BE2C (cell line): ENCODE data around the gene RARA.
"Not testable (repeated sequence)": the region's sequence is repeated elsewhere in the genome, so short reads cannot be mapped to it uniquely, and the experiment has no call there.

ENCODE experiments used
- DNase-seq: peaks from one replicate; pipeline ENCODE4 v3.0.0-alpha.2; 2020
- H3K27me3 ChIP-seq: fragments of 250-450 bp; sonication (Bioruptor Pico); 2 replicates; pipeline ENCODE4 v1.5.1; 2020; ENCODE audit warnings: mild to moderate bottlenecking
- H3K36me3 ChIP-seq: fragments of 250-450 bp; sonication (Bioruptor Pico); 2 replicates; pipeline ENCODE4 v1.5.1; 2020; ENCODE audit warnings: mild to moderate bottlenecking
- H3K4me1 ChIP-seq: fragments of 250-450 bp; sonication (Bioruptor Pico); 2 replicates; pipeline ENCODE4 v1.5.1; 2020
- H3K4me3 ChIP-seq: 2 replicates; pipeline ENCODE4 v1.5.1; 2011; ENCODE audit warnings: low read depth, low read length
- H3K9me3 ChIP-seq: fragments of 250-450 bp; sonication (Bioruptor Pico); 2 replicates; pipeline ENCODE4 v1.5.1; 2020
- CTCF ChIP-seq: IDR thresholded peaks from 2 replicates; pipeline ENCODE4 v1.5.1; 2012; ENCODE audit warnings: mild to moderate bottlenecking, low read depth, low read length

Gene RARA

DNA sequence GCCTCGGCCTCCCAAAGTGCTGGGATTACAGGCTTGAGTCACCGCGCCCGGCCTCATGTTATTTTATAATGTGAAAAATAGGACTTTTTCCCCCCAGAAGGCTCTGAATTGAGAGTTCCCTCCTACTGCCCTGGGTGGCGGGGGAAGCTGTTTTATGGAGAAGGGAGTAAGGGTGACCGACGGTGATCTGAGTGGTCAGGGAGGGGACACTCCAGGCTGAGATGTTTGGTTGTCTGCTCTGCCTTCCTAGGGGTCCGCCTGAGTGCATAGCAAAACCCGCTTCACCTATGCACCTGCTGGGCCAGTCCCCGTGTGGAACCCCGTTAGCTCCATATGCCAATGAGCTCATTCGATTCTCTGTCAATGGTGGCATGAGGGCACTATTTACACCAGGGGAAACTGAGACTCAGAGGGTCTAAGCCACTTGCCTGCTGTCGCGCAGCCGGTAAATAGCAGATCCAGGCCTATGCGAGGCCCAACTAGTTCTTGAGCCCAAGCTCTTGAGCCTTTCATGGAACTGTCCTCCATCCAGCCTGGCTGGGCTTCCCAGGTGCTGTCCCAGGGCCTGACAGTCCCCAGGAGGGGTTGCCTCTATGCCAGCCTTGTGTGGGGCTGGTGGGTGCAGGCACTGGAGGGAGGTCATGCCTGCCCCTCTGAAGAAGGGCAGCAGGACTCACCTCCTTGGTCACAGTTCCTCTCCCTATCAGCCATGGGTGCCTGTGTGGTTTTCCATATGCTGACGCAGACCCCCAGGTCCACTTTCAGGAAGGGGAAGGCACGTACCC lies 57.3 kb downstream of the RARA start:
- no peak for TF ChIP-seq CTCF
- DNase-seq: no peak
- Histone ChIP-seq H3K36me3 (no peaks in the 10 kb centered on the region), H3K9me3 (no peaks in the 10 kb centered on the region), H3K27me3 (no peaks in the 10 kb centered on the region), H3K4me1 (no peaks in the 10 kb centered on the region), H3K4me3 (no peak overlapping the region)

- no peaks in the 10 kb centered on the region for H3K27me3 ChIP-seq
- no peaks in the 10 kb centered on the region for H3K4me1 ChIP-seq
- no peaks in the 10 kb centered on the region for H3K9me3 ChIP-seq
- TF ChIP-seq CTCF: no peak
- no peaks in the 10 kb centered on the region for H3K36me3 ChIP-seq
- no peak for DNase-seq
- no peak overlapping the region for H3K4me3 ChIP-seq
Observed at GRCh38 chr17:40366861-40367518, 58.0 kb downstream of the RARA start.

GRCh38 chr17:40367728-40368127 lies 58.7 kb downstream of the RARA start:
- not testable (repeated sequence) for H3K4me3 ChIP-seq, H3K27me3 ChIP-seq, H3K9me3 ChIP-seq, DNase-seq, H3K4me1 ChIP-seq, H3K36me3 ChIP-seq

GRCh38 chr17:40369923-40370322 lies 60.9 kb downstream of the RARA start:
- Histone ChIP-seq H3K27me3 (no peaks in the 10 kb centered on the region), H3K4me1 (no peaks in the 10 kb centered on the region), H3K4me3 (no peak overlapping the region), H3K36me3 (no peaks in the 10 kb centered on the region), H3K9me3 (no peaks in the 10 kb centered on the region)
- no peak for DNase-seq
- no peak for TF ChIP-seq CTCF

GRCh38 chr17:40371261-40371929 lies 62.4 kb downstream of the RARA start:
- no peaks in the 10 kb centered on the region for H3K27me3 ChIP-seq
- no peak overlapping the region for H3K4me3 ChIP-seq
- no peak for DNase-seq
- TF ChIP-seq CTCF: no peak
- no peaks in the 10 kb centered on the region for H3K36me3 ChIP-seq
- no peaks in the 10 kb centered on the region for H3K9me3 ChIP-seq
- no peaks in the 10 kb centered on the region for H3K4me1 ChIP-seq

GRCh38 chr17:40372031-40372430 lies 63.1 kb downstream of the RARA start:
- TF ChIP-seq CTCF: no peak
- no peaks in the 10 kb centered on the region for H3K36me3 ChIP-seq
- no peak for DNase-seq
- H3K4me3 ChIP-seq: no peak overlapping the region
- H3K4me1 ChIP-seq: no peaks in the 10 kb centered on the region
- H3K9me3 ChIP-seq: no peaks in the 10 kb centered on the region; the same call in 1 of the 2 replicates
- H3K27me3 ChIP-seq: no peaks in the 10 kb centered on the region

GRCh38 chr17:40372644-40373043 lies 63.7 kb downstream of the RARA start:
- H3K27me3 ChIP-seq, H3K4me3 ChIP-seq, H3K9me3 ChIP-seq, DNase-seq, H3K4me1 ChIP-seq, H3K36me3 ChIP-seq: not testable (repeated sequence)
